ENCODE data around the gene SERPINB1.
"Not testable (repeated sequence)": the region's sequence is repeated elsewhere in the genome, so short reads cannot be mapped to it uniquely, and the experiment has no call there.

Gene SERPINB1

DNA sequence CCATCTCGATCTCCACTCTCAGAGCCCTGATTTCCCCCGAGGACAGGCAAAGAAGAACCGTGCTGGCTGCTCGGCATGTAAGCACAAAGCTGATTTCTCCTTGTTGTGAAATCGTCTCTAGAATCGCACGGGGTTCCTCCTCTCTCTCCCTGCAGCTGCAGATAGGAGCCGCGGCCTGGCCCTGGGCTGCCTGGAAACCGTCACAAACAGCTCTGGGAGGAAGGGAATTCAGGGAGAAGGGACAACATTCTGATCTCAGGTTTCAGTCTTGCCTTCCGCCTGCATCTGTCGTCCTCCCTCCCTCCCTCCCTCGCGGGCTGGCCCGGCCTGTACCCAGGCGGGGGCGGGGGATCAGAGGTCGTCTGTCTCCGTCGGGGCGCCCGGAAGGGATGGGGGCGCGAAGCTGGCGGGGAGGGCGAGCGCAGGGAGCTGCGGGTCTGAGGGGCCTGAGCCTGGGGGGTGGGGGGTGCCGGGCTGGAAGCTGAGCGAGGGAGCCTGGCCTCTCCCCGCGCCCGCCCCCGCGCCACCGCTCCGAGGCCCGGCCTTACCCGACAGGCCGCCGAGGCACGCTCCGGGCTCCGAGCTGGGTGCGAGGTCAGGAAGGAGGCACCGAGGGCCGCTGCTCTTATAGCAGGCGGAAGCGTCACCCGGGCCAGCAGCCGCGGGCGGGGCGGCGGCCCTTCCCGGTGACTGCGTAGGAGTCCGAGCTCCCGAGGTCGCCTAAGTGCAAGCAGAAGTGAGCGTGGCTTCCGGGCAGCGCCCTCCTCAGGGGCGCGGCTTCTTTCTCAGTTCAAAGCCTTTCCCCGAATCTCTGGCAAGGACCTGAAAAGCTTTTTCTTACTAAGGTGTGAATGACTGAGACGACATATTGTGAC is at the start of gene SERPINB1:
Gene SERPINB1 (minus strand): TSS at position 600 of the 875 bp plus-strand sequence. CDS start 1,277 bp downstream, outside the sequence.
- no peak for DNase-seq

DNA sequence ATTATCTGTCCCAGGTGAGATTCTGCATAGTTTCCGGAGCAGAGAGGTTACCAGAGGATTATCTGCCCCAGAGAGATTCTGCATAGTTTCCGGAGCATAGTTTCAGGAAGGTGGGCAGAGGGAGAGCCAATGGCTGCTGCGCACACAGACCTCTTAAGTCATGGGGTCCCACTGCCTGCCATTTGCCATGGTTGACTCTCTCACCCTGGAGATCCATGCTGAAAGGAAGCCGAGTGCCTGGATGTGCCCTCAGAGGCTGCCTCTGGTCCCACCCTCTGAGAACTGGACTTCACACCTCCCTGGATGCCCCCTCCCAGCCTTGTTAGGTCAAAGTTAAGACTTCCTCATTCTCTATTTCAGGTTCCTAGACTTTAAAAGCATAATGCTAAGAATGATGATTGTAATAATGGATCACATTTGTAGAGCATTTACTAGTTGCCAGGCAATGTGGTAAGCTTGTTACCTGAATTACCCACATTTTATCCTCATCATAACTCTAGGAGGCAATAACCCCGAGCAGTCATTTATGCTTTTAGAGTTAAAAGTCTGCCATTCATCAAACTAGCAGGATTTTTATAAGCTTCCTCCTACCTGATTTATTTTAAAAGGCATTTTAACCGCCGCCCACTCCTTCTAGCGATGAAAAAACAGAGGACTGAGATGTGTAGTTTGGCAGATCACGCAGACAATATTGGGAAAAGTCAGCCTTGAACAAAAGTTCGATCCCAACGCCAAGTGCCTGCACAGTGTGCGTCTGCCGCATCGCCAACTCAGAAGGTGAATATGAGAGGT is 49.5 kb upstream of the SERPINB1 start:
- DNase-seq, result no peak

DNA sequence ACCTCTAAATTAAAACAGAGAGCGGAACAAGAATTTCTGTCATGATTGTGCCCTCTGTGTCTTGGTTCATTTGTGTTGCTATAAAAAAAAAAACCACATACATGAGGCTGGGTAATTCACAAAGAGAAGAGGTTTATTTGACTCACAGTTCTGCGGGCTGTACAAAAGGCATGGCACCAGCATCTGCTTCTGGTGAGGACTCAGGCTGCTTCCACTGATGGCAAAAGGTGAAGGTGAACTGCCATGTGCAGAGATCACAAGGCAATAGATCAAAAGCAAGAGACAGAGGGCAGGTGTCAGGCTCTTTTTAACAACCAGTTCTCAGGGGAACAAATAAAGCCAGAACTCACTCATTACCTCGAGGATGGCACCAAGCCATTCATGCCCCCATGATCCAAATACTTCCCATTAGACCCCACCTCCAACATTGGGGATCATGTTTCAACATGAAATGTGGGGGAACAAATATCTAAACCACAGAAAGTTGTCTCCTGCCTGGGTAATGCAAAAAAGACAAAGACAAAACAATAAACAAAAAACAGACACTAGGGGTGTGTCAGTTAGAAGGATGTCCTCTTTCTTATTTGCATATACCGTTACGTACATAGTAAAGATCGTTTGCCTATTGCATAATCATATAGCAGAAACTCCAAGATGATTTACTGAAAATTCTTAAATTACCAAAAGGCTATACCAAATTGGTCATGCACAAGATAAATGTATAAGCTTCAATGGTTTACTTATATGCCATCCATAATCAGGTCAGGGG is 44.5 kb upstream of the SERPINB1 start:
- DNase-seq, result no peak

DNA sequence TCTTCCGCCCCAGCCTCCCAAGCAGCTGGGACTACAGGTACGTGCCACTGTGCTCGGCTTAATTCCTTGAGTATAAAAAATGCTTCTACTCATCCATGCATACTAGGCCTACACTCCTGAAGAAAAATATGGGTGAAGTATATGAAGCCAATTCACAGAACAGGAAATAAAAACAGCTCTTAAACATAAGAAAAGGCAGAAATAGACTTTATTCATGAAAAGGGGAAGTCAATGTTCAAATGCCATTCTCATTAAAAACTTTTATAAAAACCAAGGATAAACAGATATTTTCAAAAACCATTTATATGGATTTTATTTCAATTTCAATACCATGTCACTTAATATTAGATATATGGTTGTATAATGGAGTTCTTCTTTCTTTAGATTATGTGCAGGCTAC is 43.1 kb upstream of the SERPINB1 start:
- no peak for DNase-seq

DNA sequence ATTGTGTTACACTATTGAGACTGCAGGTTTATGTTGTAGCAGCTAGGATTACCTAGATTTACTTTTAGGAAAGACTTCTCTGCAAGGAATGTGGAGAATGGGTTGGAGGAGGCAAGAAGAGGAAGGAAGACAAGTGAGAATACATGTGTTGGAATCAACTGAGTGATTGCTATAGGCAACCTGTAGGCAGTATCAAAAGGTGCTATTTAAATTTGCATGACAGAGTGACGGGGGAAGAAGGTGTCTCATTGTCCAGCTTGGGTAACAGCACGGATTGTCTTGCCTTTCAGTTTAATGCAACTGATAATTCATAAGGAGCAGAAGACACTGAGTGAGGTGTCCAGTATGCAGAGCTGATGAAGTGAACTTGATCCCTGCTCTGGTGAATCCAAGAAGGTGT is 42.0 kb upstream of the SERPINB1 start:
- no peak for DNase-seq

DNA sequence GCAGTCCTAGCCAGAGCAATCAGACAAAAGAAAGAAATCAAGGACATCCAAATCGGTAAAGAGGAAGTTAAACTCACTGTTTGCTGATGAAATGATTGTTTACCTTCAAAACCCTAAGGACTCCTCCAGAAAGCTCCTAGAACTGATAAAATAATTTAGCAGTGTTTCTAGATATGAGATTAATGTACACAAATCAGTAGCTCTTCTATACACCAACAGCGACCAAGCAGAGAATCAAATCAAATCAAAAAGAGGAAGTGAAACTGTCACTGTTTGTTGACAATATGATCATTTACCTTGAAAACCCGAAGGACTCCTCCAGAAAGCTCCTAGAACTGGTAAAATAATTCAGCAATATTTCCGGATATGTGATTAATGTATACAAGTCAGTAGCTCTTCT is 39.8 kb upstream of the SERPINB1 start:
- no peak for DNase-seq

DNA sequence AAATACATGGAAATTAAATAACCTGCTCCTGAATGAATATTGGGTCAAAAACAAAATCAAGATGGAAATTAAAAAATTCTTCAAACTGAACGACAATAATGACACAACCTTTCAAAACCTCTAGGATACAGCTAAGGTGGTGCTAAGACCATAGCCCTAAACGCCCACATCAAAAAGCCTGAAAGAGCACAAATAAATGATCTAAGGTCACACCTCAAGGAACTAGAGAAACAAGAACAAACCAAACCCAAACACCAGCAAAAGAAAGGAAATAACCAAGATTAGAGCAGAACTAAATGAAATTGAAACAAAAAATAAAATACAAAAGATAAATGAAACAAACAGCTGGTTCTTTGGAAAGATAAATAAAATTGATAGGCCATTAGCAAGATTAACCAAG is 38.5 kb upstream of the SERPINB1 start:
- not testable (repeated sequence) for DNase-seq

DNA sequence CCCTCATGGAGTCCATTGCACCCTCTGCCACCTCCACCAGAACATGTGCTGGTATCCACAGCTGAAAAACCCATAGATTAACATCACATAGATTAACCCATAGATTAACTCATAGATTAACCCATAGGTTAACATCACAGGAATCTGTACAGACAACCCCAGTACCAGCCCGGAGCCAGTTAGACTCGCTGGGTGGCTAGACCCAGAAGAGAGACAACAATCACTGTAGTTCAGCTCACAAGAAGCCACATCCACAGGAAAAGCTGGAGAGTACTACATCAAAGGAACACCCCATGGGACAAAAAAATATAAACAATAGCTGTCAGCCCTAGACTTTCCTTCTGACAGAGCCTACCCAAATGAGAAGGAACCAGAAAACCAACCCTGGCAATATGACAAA is 36.3 kb upstream of the SERPINB1 start:
- DNase-seq, result no peak

DNA sequence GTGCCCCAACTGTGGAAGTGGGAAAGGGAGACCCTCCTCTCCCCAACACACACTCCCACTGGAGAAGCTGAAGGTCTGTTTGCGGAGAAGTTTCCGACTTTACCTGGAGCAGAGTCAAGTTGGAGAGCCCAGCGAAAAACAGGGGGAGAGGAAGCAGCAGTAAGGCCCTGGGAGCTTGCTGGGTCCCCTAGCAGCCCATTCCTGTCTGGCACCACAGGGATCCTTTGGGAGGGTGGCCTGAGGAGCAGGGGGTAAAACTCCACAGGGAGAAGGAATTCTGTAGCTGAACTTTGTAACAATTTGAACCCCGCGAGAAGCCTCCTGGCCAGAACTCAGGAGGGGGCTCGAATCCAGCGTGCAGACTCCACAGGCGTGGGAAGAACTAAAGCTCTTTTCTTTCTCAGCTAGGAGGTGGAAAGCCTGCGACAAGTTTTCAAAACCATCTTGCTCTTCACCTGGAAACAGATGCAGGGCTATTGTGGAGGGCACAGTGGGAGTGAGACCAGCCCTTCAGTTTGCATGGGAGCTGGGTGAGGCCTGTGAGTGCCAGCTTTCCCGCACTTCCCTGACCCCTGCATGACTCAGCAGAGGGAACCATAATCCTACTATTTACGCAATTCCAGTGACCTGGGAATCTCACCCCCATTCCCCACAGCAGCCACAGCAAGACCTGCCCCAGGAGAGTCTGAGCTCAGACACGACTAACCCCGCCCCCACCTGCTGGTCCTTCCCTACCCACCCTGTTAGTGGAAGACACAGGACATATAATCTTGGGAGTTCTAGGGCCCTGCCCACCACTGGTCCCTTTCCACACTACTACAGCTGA is 35.6 kb upstream of the SERPINB1 start:
- DNase-seq, result no peak

DNA sequence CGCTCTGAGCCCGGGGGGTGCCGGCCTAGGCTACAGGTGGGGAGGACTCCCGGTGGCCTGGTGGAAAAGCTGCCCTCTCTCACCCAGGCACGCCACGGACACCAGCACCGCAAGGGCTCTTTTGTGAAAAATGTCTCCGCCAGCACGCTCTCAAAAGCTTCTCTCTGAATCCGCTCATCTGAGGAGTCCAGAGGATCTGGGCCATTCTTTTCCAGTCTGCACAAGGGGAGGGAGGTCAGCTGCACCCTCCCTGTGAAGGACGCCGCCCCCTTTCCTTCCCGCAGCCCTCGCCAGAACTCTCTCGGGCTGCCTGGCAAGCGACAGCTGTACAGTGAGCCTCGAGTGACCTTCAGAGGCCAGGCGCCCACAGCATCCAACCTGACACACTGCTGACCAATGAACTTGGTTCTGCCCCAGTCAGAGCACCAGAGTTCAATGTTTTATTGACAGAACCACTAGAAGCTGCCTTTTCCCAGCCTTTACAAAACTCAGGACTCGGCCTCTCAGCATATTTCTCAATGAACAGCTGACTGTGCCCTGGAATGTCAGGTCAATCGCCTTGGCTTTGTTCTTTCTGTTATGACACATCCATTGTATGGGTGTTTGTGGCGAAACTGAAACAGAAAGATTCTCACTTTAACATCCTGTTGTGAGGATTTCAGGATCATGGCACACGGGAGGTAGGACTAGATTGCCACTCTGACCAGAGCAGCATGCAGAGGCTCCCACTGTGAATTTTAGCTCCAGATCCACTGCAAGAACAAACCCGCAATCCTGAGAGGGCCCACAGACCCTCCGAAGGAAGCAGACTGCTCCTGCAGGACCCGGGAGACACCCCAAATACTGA is 34.8 kb upstream of the SERPINB1 start:
- DNase-seq, result no peak

DNA sequence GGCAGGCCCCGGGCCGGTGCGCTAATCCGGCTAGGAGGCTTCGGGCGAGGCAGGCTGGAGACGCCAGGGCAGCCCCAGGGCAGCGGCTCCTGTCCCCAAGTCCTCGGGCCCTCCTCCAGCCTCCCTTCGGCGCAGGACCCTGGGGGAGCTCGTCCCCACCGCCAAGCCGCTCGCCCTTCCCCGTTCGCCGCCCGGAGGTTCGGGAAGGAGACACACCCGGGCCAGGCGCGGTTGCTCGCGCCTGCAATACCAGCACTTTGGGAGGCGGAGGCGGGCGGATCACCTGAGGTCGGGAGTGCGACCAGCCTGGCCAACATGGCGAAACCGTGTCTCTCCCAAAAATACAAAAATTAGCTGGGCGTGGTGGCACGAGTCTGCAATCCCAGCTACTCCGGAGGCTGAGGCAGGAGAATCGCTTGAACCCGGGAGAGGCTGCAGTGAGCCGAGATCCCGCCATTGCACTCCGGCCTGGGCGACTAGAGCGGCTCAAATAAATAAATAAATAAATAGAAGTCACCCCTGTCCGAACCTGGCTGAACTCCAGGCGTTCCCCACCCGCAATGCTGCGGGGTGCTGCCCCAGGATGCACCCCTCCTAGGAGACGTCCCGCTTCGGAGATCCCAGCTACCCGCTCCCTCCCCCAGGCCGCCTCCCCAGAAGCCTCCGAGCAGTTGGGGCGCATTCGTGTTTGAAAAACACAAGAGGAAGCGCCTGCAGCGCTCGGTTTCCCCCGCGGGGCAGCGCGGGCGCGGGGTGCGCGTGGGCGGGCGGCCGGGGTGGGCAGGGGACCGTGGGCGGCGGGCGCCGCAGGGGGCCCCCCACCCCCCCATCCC is 33.9 kb upstream of the SERPINB1 start:
- no peak for DNase-seq

DNA sequence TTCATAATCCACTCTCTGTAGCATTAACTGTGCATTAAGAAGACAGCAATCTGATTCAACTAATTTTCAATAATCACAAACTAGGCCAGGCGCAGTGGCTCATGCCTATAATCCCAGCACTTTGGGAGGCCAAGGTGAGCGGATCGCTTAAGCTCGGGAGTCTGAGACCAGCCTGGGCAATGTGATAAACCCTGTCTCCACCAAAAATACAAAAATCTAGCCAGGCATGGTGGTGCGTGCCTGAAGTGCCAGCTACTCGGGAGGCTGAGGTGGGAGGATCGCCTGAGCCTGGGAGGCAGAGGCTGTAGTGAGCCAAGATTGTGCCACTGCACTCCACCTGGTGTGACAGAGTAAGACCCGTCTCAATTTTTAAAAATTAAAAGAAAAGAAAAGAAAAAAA is 32.0 kb upstream of the SERPINB1 start:
- no peak for DNase-seq

DNA sequence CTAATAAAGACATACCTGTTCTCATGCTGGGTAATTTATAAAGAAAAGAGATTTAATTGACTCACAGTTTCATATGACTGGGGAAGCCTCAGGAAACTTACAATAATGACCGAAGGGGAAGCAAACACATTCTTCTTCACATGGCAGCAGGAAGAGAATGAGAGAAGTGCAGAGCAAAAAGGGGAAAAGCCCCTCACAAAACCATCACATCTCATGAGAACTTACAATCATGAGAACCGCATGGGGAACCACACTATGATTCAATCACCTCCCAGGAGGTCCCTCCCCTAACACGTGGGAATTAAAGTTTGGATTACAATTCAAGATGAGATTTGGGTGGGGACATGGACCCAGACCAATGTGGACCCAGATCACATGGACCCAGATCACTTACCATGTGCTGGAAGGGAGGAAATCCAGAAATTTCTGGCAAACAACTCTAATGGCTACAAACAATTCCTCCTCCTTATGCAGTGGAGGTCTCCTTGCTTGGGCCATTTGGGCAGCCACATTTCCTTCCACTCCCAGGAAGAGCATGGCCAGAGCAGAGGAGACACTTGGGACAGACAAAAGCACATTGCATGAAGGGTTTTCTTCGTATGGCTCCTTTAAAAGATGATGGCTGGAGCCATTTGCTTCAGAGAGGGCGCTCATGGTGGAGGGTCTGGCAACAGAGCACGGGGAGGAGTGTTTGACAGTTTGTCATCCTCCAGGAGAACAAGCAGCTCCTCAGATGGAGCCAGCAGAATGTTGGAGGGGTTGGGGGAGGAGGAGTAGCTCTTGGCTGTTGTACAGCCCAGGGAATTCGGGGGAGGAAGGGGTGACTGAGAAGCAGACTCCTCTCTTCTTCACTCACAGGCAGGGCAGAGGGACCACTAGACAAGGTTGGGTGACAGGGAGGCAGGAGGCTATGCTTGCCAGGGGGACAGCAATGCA is 31.0 kb upstream of the SERPINB1 start:
- DNase-seq, result no peak

DNA sequence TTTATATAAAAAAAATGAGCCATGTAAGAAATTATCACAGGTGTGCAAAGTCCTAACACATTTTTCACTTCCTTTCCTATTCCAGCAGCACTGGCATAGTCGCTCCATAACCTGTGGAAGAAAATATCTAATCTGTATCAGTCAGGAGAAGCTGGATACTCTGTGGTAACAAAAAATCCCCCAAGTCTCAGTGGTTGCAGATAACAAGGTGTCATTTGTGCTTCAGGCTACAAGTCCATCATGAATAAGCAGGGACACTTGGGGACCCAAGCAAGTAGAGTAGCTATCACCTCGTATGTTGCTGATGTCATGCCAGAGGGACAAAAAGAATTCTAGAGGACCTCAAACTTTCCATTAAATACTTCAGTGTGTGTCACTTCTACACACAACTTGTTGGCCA is 30.3 kb upstream of the SERPINB1 start:
- no peak for DNase-seq

DNA sequence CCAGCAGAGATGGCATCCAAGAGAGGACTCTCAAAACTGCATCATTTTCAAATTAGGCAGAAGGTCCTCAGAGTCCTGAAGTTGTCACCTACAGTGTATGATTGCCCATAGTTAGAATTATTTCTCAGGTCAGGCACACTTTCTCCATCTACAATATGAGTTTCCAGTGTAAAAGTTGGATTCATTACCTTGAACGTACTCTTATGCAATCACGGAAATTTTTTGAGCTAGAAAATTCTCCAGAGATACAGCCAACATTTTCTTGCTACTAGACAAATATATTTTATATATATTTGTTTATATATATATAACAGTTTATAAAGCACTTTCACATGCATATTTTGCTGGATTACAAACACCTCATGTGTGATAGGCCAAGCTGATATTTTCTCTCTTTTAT is 29.4 kb upstream of the SERPINB1 start:
- DNase-seq, result no peak

DNA sequence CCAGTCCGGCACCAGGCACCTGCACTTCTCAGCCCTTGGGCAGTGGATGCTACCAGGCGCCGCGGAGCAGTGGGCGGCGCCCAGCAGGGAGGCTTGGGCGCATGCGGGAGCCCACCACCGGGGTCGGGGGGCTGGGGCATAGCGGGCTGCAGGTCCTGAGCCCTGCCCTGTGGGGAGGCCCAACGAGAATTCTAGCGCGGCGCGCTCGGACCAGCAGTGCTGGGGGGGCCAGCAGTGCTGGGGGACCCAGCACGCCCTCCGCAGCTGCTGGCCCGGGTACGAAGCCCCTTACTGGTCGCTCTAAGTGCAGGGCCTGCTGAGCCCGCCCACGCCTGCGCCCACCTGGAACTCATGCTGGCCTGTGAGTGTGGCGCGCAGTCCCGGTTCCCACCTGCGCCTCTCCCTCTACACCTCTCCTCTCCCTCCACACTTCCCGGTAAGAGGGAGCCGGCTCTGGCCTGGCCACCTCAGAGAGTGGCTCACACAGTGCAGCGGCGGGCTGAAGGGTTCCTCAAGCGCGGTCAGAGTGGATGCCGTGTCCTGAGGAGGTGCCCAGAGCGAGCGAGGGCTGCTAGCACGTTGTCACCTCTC is 28.5 kb upstream of the SERPINB1 start:
- no peak for DNase-seq

DNA sequence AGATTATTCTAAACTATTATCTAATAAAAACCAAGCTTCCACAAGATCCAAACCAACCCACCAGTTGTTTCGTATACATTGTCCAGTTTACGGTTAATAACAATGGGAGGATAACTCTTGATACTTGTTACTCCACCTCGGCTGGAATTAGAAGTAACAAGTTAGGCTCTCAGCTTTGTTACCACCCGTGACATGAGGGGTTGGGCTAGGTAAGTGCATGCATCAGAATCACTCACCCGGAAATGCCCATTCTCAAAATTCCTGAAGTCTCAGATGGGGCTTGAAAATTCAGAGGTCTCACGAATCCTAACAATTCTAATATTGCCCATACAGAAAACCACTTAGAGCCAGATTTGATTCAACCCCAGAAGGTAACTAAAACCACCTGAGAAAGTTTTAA is 27.0 kb upstream of the SERPINB1 start:
- no peak for DNase-seq

DNA sequence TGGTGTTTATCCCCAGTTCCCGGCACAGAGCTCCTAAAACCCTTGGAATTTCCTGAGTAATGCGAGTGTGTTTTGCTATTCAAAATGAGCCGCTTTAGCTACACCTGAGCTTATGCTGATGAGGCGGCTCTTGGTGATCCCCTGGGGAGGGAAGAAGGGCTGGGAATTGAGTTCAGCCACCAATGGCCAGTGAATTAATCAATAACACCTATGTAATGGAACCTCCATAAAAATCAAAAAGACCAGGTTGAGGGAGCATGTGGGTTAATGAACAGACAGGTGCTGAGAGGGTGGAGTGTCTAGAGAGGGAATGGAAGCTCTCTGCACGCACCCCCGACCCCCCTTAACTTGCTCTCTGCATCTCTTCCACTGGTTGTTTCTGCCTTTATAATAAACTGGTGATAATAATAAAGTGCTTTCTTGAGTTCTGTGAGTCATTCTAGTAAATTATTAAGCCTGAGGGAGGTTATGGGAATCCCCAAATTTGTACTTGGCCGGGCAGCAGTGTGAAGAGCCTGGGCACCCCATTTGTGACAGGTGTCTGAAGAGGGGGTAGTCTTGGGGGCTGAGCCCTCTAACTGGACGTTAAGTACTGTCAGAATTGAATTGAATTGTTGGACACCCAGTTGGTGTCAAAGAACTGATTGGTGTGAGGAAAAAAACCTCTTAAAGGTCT is 24.6 kb upstream of the SERPINB1 start:
- no peak for DNase-seq
